ENCODE measurements around the gene EIF3B.

DNA sequence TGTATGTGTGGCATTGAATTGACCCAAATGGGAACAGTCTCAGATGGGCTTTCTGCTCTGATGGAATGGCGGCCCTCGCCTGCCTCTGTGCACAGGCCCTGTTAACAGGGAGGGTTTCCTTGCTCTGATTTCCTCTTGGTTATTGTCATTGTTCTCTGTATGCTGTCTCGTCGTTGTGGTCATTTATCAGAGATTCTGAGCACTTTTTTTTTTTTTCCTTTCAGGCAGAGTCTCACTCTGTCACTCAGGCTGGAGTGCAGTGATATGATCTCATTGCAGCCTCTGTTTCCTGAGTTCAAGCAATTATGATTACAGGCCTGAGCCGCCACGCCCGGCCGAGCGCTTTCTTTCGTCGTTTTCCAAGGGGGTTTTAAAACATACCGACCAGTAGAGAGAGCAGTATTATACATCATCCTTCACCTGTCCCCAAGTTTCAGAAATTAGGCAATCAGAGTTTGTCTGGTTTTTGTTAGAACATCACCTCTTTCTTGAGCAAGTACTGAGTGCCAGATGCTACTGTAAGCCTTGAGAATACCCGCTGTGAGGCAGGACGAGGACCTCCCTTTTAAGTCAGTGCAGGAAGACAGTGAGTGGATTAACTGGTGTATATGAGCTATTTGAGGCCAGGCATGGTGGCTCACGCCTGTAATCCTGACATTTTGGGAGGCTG lies 55.3 kb downstream of the EIF3B start:
- TF ChIP-seq, protein P1, sequence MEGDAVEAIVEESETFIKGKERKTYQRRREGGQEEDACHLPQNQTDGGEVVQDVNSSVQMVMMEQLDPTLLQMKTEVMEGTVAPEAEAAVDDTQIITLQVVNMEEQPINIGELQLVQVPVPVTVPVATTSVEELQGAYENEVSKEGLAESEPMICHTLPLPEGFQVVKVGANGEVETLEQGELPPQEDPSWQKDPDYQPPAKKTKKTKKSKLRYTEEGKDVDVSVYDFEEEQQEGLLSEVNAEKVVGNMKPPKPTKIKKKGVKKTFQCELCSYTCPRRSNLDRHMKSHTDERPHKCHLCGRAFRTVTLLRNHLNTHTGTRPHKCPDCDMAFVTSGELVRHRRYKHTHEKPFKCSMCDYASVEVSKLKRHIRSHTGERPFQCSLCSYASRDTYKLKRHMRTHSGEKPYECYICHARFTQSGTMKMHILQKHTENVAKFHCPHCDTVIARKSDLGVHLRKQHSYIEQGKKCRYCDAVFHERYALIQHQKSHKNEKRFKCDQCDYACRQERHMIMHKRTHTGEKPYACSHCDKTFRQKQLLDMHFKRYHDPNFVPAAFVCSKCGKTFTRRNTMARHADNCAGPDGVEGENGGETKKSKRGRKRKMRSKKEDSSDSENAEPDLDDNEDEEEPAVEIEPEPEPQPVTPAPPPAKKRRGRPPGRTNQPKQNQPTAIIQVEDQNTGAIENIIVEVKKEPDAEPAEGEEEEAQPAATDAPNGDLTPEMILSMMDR (IDR thresholded peaks at IDR 0.05; ENCODE audit: low read length), result no peak
- TF ChIP-seq EZH2 (IDR thresholded peaks at IDR 0.05; ENCODE audit: borderline replicate concordance, low read length), result no peak
